ENCODE results near the gene TMEM143. TPM values are rescaled to one million over a fixed set of nuclear protein-coding genes. Genes with fewer than 3 reads are reported as not detected.

The TMEM143 gene
- 5.1 and 5.7 TPM in 2 replicates for total RNA-seq

GRCh38 chr19:48363810-48364597, at the start of gene TMEM143, which contains the start of gene SYNGR4:
TMEM143 (minus strand) TSS chr19:48363940; CDS start chr19:48363920, 20 bp downstream.
SYNGR4 (plus strand) TSS chr19:48364367; CDS start chr19:48365843, 1,476 bp downstream.

GRCh38 chr19:48393559-48394330, 30.0 kb upstream of the TMEM143 start, which contains the start of gene GRIN2D:
GRIN2D (plus strand) TSS chr19:48393668; CDS start chr19:48398393, 4,725 bp downstream.

GRCh38 chr19:48391100-48392005, 27.6 kb upstream of the TMEM143 start, which contains the start of gene KDELR1:
KDELR1 (minus strand) TSS chr19:48391551; CDS start chr19:48391358, 193 bp downstream.

GRCh38 chr19:48325265-48325910, 38.4 kb downstream of the TMEM143 start, which contains the start of gene EMP3:
EMP3 (plus strand) TSS chr19:48325552; CDS start chr19:48326845, 1,293 bp downstream.

Other genes starting within 250 kb of the TMEM143 start
- gene LIG1, start 193.6 kb downstream of the TMEM143 start, total RNA-seq, result 34.9 and 51.2 TPM in 2 replicates
- gene ZSWIM9, start 193.3 kb downstream of the TMEM143 start, total RNA-seq, result 1.1 and 1.8 TPM in 2 replicates
- gene CARD8, start 108.0 kb downstream of the TMEM143 start, total RNA-seq, result 10.7 and 14.9 TPM in 2 replicates
- gene ZNF114, start 93.9 kb downstream of the TMEM143 start, total RNA-seq, result under 0.01 and 0.39 TPM in 2 replicates
- 345 and 381 TPM in 2 replicates for gene EMP3, start 38.4 kb downstream of the TMEM143 start, total RNA-seq
- gene SYNGR4, start 427 bp upstream of the TMEM143 start, total RNA-seq, result not detected in 2 replicates
- gene KDELR1, start 27.6 kb upstream of the TMEM143 start, total RNA-seq, result 84.9 and 89.1 TPM in 2 replicates
- 0.37 and 0.78 TPM in 2 replicates for gene GRIN2D, start 29.7 kb upstream of the TMEM143 start, total RNA-seq
- gene GRWD1, start 82.0 kb upstream of the TMEM143 start, total RNA-seq, result 32.7 and 53.6 TPM in 2 replicates
- gene KCNJ14, start 91.6 kb upstream of the TMEM143 start, total RNA-seq, result 0.37 and 0.59 TPM in 2 replicates
- 31.7 and 34.5 TPM in 2 replicates for gene CYTH2, start 105.4 kb upstream of the TMEM143 start, total RNA-seq
- gene LMTK3, start 147.9 kb upstream of the TMEM143 start, total RNA-seq, result not detected in 2 replicates
- not detected in 2 replicates for gene SULT2B1, start 188.2 kb upstream of the TMEM143 start, total RNA-seq
- gene SPACA4, start 242.8 kb upstream of the TMEM143 start, total RNA-seq, result not detected in 2 replicates

All from subcutaneous preadipocyte (primary cell).